Stimulated activated CD8-positive, alpha-beta memory T cell treated with anti-CD3 and anti-CD28 coated beads, Interleukin-7, amount 100 ng/mL, for 48 hours (primary cell): Measurements from ENCODE around the gene RPS14.

Experiments used
- DNase-seq, 2 donors: peaks; one replicate each; pipeline ENCODE4 v3.0.0-alpha.2; 2020; ENCODE audit warnings: low read depth in 1 of 2; ENCODE audit errors: extremely low read depth in 1 of 2

The RPS14 gene

GRCh38 chr5:150402229-150402773, 47.2 kb downstream of the RPS14 start:
- DNase-seq: no peak

GRCh38 chr5:150401376-150402228, 47.9 kb downstream of the RPS14 start:
- DNase-seq: no peak

- DNase-seq: no peak
Observed at GRCh38 chr5:150401076-150401375, 48.5 kb downstream of the RPS14 start.

DNA sequence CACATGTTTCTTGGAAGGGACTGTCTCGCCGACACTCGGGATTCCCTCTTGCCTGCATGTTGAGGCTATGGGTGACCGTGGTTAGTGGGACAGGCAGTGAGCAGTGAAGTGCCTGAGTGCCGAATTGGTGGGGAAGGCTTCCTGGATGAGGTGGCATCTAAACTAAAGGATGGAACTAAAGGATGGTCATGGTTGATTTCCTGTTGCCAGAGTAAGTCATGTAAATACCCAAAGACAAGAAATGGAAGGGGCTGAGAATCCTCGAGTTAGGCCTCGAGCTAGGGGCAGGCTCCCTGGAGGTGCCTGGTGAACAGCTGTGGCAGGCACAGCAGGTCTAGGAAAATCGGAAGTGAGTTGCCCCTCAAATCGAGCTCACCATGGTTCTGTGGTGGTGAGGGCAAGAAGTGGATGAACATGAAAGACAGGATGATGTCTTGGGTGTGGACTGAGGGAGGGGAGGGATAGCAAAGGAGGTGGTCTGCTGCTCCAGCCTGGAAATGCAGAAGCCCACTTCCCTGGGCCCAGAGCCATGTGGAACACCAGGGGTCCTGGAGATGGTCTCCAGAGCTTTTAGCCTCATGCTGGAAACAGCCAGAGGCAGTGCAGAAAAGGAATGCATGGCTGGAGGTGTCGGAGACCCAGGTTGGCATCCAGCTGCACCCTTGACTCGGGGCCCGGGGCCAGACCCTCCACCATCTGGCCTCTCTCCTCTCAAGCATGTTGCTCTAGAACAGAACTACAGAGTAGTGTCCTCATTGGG, 49.0 kb downstream of the RPS14 start:
- DNase-seq: no peak

- no peak for DNase-seq
Observed at GRCh38 chr5:150399524-150400211, 49.9 kb downstream of the RPS14 start.

DNA sequence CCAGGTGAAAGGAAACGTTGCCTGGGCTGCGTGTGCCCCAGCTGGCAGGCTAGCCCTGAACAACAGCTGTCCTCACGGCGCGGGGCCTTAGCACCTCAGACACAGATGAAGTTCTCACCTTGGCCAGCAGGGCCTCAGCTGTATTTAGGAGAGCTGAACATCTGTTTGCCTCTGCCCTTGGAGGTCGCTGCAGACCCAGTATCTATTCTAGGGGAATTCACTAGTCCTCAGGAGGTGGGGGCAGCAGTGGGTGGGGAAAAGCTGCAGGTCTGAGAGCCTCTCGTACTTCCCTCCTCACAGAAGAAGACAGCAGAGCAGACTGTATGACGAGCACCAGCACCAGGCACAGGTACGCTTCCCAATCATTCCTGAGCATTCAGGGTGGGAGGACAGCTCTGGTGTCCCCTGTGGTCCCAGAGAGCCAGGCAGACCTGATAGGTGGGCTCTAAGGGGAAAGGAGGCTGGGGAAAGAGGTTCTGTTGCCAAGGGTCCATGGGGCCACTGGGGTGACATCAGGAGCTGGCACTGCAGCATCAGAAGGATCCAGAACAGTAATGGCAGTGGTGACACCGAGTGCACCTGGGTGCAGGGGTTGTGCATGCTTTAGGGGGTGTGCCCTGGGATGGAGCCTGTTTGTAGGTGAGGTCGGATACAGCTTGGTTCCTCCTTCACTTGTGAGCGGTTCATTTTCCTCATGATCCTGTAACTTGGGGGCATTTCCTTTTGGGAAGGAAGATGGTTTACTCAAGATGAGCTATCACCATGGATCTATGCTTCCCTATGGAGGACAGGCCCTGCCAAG, 50.6 kb downstream of the RPS14 start:
- DNase-seq: no peak

DNA sequence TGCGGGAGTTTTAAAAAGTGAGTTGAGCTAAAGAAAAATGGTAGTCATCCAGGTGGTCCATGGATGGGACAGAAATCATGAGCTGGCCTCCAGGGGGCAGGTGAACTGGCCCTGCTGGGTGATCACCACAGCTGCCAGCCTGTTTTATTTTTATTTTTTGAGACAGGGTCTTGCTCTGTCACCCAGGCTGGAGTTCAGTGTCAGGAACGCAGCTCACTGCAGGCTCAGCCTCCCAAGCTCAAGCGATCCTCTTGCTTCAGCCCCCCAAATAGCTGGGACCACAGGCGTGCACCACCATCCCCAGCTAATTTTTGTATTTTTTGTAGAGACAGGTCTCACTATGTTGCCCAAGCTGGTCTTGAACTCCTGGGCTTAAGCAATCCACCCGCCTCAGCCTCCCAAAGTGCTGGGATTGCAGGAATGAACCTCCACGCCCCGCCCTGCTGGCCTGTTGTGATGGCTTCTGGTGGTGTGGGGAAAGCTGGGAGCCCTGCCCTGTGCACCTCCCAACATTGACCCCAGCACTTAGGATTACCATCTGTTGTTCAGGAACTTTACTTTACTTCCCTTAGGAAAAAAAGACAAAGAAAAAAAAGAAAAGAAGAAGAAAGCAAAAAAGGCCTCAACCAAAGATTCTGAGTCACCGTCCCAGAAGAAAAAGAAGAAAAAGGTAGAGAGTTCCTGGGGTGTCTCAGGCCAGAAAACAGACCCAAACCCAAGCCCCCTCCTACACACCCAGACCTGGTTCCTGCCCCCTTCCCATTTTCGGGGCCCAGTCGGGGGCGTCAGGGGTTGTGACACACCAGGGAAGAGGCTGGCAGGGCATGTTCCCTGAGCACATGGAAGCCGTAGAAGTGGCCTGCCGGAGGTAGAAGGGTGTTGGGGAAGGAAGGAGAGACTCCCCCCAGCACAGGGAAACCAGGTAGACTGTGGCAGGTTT, 51.5 kb downstream of the RPS14 start:
- no peak for DNase-seq

GRCh38 chr5:150397146-150397781, 52.3 kb downstream of the RPS14 start:
- DNase-seq: no peak

DNA sequence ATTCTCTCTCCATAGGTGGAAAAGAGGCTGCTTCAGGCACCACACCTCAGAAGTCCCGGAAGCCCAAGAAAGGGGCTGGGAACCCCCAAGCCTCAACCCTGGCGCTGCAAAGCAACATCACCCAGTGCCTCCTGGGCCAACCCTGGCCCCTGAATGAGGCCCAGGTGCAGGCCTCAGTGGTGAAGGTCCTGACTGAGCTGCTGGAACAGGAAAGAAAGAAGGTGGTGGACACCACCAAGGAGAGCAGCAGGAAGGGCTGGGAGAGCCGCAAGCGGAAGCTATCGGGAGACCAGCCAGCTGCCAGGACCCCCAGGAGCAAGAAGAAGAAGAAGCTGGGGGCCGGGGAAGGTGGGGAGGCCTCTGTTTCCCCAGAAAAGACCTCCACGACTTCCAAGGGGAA, 53.3 kb downstream of the RPS14 start:
- DNase-seq: no peak

DNA sequence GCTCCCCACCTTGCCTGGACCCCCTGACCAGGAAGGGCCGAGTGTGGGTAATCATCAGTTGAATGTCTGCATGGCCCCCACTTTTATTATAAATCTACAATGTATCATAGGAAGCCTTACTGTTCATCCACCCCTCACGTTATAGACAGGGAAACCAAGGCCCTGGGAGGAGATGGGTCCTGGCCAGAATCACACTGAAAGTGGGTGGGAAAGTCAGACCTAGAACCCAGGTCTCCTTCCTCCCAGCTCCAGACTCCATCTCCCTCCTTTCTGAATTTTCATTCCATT, 53.9 kb downstream of the RPS14 start:
- no peak for DNase-seq

DNA sequence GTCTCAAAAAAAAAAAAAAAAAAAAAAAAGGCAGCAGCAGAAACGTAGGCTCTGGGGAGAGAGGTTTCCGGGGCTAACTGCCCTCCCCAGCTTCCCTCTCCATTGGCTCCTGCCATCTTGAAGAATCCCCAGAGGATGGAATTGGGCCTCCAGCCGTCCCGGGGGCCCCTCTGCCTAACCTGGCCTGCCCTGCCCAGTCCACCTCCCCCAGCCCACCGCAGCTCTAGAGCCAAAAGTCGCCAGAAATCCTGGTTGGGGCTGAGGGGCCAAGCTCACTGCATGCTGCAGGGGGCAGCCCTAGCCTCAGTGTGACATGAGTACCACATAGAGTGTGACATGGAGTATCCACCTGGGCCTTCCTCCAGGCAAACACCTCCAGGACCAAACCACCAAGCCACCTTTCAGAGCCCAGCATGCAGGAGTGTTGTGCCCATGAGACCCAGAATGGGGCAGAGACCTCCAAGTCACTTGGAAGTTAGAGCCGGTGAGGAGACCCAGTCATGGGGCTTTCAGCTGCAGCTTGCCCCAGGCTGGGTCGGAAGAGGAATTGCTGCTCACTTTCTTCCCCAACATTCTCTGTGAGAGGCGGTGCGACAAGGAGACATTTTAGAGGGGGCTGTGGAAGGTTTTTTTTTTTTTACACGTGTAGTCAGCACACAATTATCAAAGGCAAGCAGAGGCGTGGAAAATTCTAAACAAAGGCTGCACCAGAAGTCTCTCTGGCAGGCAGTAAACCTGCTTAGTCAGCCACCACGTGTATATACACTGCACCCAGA, 54.4 kb downstream of the RPS14 start:
- no peak for DNase-seq

DNA sequence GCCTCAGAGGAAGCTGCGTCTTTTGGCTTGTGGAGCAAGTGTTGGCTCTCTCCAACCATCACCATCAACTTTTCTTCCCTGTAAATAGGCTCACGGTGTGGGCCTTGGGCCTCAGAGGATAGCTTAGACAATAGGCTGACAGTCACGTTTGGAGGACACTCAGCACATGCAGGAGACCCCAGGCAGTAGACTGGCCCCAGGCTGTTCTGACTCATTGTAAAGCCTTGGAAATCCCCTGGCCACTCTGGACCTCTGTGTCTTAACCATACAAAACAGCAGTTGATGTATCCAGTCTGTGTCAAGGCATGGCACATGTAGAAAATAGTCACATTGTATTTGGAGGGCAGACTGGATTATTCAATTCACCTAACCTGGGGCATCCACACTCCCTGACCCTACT, 55.4 kb downstream of the RPS14 start:
- no peak for DNase-seq

- DNase-seq: no peak
Observed at GRCh38 chr5:150393096-150393645, 56.4 kb downstream of the RPS14 start.

GRCh38 chr5:150392680-150393079, 56.9 kb downstream of the RPS14 start:
- DNase-seq: no peak
